ENCODE measurements around the gene PHB1. TPM values are rescaled to one million over a fixed set of nuclear protein-coding genes. Genes with fewer than 3 reads are reported as not detected.

PHB1 gene
- total RNA-seq, 4 donors from 2014 or later, result 86.9 to 139 (median 111) TPM

DNA sequence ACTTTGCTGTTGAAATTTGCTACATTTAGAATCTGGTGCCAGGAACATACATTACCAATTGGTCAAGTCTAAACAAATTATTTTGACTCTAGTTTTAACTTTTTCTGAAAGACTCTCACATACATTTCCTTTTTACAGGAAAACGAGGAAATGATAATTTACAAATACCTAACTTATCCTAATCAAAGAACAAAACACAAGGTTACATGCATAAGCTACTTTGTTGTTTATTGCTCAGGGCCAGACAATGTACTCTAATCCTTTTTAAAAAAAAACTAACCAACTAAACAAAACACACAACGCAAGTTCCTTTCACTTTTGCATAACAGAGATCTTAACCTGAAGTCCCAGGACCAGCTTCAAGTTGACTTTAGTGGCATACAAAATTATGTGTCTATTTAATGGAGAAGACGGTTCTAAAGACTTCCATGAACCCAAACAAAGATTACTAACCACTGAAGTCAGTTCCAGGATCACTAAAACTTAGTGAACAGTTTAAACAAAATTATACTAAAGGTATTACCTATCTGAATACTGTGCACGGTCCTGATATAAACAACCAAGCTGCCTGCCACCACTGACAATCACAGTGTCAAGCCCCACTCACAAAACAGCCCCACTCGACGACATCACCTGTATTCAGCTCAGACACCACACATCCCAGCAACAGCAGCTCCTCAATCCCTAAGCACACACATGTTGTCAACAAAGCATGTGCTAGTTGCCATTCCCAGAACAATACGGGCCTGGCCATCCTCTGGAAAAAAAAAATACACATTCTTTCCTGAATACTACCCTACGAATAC lies 54.5 kb downstream of the PHB1 start:
- ATAC-seq (ENCODE audit: low FRiP score) (no peak), DNase-seq (ENCODE audit: low spot score) (no peak)
- TF ChIP-seq, protein P1, sequence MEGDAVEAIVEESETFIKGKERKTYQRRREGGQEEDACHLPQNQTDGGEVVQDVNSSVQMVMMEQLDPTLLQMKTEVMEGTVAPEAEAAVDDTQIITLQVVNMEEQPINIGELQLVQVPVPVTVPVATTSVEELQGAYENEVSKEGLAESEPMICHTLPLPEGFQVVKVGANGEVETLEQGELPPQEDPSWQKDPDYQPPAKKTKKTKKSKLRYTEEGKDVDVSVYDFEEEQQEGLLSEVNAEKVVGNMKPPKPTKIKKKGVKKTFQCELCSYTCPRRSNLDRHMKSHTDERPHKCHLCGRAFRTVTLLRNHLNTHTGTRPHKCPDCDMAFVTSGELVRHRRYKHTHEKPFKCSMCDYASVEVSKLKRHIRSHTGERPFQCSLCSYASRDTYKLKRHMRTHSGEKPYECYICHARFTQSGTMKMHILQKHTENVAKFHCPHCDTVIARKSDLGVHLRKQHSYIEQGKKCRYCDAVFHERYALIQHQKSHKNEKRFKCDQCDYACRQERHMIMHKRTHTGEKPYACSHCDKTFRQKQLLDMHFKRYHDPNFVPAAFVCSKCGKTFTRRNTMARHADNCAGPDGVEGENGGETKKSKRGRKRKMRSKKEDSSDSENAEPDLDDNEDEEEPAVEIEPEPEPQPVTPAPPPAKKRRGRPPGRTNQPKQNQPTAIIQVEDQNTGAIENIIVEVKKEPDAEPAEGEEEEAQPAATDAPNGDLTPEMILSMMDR (IDR thresholded peaks at IDR 0.05), result no peak

DNA sequence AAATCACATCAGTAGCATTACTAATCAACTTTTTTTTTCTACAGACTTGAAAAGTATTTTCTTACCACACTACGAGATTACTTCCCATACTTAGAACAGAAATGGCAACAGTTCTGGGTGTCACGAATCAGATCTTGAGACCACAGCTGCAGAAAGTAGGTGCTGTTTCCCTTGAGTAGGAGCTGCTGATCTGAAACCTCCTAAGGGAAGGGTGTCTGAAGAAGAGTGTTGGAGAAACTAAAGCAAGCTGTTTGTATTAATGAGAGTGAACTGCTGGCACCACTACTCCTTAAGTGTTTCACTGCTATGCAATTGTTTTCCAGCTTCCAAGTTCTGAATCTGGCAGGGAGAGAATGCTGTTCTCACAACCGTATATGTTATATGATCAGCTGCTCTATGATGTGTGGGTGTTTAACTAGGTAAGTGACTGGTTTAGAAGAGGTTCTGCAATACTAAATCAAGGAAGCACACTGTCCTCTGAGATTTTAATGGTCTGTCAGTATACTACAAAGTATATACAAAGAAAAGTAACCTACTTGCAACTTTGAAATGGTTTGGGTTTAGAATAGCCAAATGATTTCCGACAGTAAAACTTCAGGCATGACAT lies 55.9 kb downstream of the PHB1 start:
- no peak for ATAC-seq (ENCODE audit: low FRiP score)
- no peak for DNase-seq (ENCODE audit: low spot score)
- TF ChIP-seq, protein P1 (IDR thresholded peaks at IDR 0.05), result no peak

DNA sequence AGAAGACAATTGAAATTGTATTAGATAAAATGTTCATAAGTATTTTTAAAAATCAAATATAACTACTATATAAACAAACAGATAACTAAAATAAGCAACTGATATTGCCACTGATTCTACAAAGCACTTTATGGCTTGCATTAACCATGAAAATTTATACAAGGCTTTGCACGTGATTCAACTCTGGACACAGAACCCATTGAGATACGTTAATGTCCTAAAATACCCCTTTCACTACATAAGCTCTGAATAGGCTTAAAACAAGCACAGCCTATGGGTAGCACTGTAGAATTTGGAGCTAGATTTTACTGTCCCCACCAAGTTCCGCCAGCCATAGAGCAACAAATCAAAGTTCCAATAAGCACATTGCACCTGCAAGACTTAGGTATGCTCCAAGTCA lies 57.2 kb downstream of the PHB1 start:
- TF ChIP-seq, protein P1 (IDR thresholded peaks at IDR 0.05), result no peak
- ATAC-seq (ENCODE audit: low FRiP score), result no peak
- no peak for DNase-seq (ENCODE audit: low spot score)

DNA sequence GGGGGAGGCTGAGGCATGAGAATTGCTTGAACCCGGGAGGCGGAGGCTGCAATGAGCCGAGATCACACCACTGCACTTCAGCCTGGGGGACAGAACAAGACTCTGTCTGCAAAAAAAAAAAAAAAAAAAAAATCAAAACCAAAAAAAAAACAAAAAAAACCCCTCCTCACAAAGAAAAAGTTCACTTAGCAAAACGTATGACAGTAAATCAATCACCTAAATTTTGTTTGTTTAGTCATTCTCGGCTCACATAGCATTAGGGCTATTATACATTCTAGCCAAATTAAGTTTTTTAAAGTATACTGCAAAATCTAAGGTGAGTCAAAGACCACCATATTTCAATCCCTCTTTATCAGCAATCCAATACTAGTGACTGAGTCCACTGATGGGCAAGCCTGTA lies 58.4 kb downstream of the PHB1 start:
- TF ChIP-seq, protein P1 (IDR thresholded peaks at IDR 0.05), result no peak
- no peak for ATAC-seq (ENCODE audit: low FRiP score)

More for the DNA sequence above, 58.4 kb downstream of the PHB1 start:
- DNase-seq (ENCODE audit: low spot score), result no peak

Small RNA genes lying within 50 kb of the gene (small RNA-seq; reads per million reads assigned to genes)
- gene RF00019, result not detected

Other genes with a start within 250 kb of the PHB1 start
- 1 to 10 TPM in 3 of 4 donors, under 1 TPM in 1; 0.74 to 5.2 (median 2.9) TPM for gene GNGT2, start 204.3 kb downstream of the PHB1 start, total RNA-seq
- gene ABI3, start 204.2 kb downstream of the PHB1 start, total RNA-seq, result 1 to 10 TPM; 3.6 to 7.4 (median 5.4) TPM
- 10 to 100 TPM in 1 of 4 donors, under 1 TPM in 2, not detected in 1; 0.60 to 11.2 (median 0.94) TPM for gene PHOSPHO1, start 184.1 kb downstream of the PHB1 start, total RNA-seq
- 10 to 100 TPM; 22.9 to 50.0 (median 31.0) TPM for gene ZNF652, start 52.6 kb downstream of the PHB1 start, total RNA-seq
- 10 to 100 TPM in 3 of 4 donors, 1 to 10 TPM in 1; 6.5 to 44.6 (median 33.7) TPM for gene NGFR, start 80.4 kb upstream of the PHB1 start, total RNA-seq
- 1 to 10 TPM; 2.9 to 7.4 (median 5.8) TPM for gene NXPH3, start 161.0 kb upstream of the PHB1 start, total RNA-seq

All from omental fat pad (tissue), 4 donors.